SU-DHL-6 (cell line): ENCODE results near the gene ATP6AP2.

Experiments
- CTCF ChIP-seq: fragments of 200-600 bp; sonication (generic); IDR thresholded peaks from one replicate; pipeline ENCODE4 v1.5.1; 2017; ENCODE audit warnings: antibody characterized with exemption, mild to moderate bottlenecking, low read length, moderate library complexity; ENCODE audit not compliant: insufficient read depth, poor library complexity, severe bottlenecking
- EZH2phosphoT487 ChIP-seq: fragments of 200-600 bp; sonication (generic), shearing (Covaris generic); conservative IDR thresholded peaks from 2 replicates; pipeline ENCODE4 v1.6.1; 2018; ENCODE audit warnings: mild to moderate bottlenecking, antibody characterized with exemption, low read length, moderate library complexity, mixed read lengths

- TF ChIP-seq CTCF: no peak
- no peak for TF ChIP-seq EZH2phosphoT487
These were observed 7.0 kb upstream of the ATP6AP2 start for GRCh38 chrX:40573763-40574162.
